Stimulated activated CD8-positive, alpha-beta memory T cell treated with anti-CD3 and anti-CD28 coated beads, Interleukin-12 subunit alpha, Interleukin-12 subunit beta, amount 100 ng/mL, for 24 hours (primary cell): ENCODE results near the gene SERPINA9.
"Not testable (repeated sequence)": the region's sequence is repeated elsewhere in the genome, so short reads cannot be mapped to it uniquely, and the experiment has no call there.

ENCODE experiments used
- DNase-seq: peaks from one replicate; pipeline ENCODE4 v3.0.0-alpha.2; 2020; ENCODE audit errors: extremely low read depth

The SERPINA9 gene

DNA sequence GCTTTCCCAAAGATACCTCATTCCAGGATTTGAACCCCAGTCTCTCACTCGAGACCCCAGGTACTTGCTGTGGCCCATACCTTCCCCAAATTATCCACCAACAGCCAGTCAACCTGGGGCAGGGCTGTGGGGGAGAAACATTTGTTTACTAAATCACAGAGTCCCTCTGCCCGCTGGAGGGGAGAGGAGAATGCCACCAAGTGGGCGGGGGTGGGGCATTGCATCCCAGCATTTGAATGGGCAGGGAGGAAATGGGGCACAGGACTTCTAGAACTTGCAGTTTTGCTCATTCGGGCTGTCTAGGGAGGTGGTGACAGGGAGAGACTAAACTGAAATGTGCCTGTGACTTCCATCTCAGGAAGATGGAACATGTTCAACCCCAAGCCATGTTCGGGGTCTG, 10.9 kb upstream of the SERPINA9 start:
- DNase-seq = no peak

DNA sequence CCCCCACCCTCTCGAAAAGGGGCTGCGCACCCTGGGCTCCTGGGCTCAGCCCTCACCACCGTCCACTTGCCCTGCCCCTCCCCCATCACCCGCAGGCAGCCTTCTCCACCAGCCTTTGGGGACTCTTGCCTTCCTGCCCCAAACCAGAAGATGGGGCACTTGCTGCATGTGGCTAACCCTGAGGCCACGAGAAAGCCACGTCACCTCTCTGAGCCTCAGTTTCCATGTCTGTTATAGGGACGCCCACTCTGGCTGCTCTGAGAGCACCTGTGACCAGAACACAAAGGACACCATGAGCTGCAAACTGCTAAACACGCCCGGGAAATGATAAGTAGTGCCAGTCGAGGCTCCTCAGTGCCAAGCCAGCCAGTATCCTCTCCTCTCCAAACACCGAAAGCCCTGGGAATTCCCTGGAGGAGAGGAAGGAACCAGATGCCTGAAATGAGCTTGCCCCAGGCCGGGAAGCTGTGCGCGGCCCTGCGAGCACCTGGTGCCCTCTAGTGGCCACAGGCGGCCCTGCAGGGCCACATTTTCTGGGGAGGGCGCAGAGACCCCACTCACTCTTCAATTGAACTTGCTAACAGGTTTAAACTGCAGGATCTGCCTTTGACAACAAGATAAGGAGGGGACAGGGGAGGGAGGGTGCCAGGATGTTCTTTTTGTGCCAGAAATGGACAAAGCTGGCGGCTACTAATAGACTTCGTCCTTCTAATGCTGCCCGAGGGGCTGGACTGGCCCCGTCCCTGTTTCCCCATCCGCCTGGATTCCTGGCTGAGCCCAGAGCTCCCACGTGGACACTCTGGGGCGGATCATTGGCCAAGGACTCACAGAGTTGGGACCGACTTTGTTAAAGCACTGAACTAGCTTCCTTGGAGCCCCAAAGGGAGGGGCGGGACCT, 10.2 kb upstream of the SERPINA9 start:
- DNase-seq = no peak

DNA sequence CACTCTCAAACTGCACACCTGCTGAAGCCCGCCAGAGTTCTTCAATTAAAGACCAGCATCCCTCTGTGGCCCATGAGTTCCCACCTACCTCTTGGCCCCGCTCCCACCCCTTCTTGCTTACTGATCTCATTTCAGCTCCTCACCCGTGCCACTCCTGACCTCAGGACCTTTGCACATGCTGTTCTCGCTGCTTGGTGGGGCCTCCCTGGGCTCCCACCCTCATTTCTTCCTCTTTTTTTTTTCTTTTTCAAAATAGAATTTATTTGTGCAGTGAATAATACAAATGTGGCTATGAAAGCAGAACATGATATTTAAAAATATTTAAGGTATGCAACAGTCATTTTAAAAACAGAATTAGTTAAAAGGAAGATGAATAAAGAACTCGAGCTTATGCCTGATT, 8.5 kb upstream of the SERPINA9 start:
- DNase-seq = no peak

DNA sequence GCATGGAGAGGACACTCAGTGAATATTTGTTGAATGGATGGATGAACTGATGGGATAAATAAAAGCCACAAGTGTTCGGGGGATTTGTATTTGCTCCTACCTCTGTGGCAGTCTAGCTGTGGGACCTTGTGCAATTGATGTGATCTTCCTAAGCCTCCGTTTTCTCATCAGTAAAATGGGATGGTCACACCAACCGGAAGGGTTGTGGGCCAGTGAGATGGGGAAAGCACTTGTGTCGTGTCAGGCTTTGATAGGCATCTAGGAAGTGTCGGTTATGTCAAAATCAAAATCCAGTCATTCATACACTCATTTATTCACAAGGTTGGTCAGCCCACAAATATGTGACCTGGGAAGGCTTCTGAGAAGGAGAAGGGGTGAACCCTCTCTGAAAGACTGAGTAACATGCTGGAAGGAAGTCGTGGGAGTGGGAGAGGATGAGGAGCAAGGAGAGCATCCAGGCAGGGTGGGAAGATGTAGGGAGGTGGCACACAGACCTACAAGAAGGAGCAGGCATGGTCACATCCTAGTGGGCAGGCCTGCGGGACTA, 7.8 kb upstream of the SERPINA9 start:
- DNase-seq = no peak

DNA sequence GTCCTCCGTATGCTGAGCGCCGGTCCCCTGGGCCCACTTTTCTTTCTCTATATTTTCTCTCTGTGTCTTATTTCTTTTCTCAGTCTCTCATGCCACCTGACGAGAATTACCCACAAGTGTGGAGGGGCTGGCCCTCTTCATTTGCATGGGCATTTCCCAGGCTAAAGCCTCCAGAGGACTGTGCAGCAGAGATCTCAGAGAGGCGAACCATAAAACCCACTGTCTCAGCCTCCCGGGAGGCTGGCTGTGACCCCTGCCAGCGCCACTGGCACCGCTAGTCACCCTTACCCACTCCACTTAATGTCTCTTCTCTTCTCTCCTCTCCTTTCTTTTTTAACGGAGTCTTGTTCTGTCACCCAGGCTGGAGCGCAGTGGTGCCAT, 7.1 kb upstream of the SERPINA9 start:
- no peak for DNase-seq

DNA sequence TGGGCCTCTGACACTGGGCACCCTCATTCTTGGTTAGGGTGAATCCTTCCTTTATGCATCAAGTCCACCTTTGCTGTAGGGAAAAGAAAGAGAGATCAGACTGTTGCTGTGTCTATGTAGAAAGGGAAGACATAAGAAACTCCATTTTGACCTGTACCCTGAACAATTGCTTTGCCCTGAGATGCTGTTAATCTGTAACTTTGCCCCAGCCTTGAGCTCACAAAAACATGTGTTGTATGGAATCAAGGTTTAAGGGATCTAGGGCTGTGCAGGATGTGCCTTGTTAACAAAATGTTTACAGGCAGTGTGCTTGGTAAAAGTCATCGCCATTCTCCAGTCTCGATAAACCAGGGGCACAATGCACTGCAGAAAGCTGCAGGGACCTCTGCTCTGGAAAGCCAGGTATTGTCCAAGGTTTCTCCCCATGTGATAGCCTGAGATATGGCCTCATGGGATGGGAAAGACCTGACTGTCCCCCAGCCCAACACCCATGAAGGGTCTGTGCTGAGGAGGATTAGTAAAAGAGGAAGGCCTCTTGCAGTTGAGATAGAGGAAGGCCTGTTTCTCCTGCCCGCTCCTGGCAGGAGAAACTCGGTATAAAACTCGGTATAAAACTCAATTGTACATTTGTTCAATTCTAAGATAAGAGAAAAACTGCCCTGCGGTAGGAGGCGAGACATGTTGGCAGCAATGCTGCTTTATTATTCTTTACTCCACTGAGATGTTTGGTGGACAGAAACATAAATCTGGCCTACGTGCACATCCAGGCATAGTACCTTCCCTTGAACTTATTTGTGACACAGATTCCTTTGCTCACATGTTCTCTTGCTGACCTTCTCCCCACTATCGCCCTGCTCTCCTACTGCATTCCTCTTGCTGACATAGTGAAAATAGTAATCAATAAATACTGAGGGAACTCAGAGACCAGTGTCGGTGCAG, 6.4 kb upstream of the SERPINA9 start:
- not testable (repeated sequence) for DNase-seq

DNA sequence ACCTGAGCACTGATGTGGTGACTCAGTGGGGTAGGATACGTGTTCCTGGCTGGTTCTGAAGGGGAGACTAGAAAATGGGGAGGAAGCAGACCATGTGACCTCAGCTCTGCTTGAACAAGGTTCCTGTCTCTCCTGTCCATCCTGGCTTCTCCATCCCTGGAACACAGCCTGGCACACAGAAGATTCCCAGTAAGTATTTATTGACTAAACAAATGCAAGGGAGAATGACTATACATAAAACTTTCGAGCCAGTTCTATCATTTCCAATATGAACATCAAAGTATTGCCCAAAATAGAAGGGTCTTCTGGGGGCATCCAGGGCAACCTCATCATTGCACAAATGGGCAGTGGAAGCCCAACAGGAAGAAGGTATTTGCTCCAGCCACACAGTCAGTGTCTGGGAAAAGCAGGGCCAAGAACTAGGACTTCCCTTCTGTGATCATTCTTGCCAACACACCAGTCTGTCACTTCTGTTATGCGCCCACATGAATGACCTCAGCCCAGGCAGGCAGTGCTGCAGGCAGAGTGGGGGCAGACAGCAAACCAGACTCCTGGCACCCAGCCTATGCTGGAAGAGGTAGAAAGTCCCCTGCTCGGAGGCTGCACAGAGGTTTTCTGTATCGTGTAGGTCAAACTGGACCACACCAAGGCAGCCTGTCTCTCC, 5.6 kb upstream of the SERPINA9 start:
- DNase-seq = no peak

DNA sequence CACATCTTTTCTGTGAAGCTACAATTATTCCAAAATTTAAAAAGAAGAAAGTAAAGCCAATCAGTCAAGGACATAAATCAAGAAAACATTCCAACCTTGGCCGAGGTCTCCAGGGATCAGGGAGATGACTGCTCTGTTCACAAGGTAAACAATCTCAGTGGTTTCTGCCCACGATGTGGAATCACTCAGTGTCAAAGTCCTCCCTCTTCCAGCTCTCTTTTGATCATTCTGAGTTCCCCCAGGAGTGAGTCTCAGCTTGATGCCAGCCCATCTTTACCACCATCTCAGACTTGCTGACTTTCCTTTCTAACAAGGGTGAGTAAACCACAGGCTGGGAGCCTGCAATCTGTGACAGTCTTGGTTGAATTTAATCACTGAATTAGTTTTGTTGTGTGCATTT, 4.8 kb upstream of the SERPINA9 start:
- DNase-seq = no peak

DNA sequence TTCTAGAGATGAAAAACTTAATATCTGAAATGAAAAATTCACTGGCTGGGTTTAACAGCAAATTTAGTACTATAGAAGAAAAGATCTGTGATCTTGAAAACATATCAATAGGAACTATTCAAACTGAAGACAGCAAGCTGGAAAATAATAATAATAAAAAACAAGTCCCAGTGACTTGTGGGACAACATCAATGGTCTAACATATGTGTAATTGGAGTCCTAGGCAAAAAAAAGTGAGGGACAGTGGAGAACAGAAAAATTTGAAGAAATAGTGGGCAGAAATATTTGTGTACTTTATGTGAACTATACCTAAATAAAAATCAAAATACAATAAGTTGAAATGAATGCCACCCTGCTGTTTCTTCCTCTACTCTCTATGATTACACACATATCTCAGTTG, 2.4 kb upstream of the SERPINA9 start:
- DNase-seq = no peak

DNA sequence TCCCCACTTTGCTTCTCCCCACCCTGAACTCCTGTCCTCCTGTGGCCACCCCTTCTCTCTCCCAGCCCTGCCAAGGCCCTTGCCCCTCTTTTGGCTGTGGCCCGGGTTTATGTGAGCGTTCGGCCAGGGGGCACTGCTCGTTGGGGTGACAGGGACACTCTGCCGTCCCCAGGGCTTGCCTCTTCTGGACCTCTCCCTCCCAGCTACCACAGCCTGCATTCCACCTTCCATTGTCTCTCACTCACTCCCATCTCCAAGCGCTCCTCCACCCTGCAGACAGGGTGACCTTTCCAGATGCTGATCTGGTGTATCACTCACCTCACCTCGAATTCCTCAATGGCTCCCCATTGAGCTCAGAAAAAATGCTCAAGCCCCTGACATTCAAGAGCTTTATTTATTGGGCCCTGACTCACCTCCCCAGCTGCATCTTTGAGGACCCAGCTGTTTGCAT, 1.4 kb downstream of the SERPINA9 start:
- no peak for DNase-seq

DNA sequence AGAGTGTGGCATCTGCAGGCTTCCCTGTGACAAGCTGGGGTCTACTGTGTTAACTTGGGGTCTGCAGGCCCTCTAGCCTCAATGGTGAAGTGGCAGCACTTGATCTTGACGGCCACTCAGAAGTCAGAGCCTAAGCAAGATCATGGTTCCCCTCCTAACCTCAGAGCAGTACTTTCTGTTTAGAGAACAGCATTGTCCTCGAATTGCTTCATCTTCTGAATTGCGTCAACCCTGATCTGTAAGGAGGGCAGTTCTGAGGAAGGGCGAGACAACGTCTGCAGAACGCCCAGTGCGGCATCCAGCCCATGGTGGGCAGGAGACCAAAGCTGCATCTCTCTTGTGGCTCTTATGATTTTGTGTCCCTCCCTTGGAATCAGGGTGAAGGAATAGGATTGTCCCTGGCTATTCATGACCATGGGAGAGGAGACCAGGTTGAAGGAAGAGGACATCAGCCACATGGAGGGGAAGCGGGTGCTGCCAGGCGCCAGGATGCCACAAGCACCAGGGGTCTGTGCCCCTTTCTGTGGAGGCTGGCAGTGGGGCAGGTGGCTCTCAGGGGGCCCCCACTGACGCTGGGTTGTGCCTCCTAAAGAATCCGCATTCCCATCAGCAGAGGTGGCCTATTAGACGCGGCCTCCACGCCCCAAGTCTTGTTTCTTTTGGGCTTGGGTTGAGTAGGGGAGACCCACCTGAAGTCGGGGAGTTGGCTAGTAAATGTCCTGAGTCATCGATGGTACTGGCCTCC, 2.2 kb downstream of the SERPINA9 start:
- DNase-seq = no peak

DNA sequence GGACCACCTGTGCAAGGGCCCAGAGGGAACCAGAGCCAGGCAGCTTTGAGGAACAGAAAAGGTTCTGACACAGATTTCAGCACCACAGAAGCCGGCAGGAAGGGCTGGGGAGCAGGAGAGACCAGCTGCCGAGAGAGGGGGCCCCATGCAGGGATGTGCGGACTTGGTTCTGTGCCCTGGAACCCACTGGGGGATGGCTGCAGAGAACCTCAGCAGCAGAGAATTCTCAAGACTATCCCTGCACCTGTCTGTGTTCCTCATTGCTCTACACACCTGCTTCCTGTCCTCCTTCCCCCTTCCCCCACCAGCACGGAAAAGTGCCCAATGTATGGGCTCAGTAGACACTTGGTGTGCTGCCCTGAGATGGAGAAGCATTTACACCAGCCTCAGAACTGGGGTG, 3.2 kb downstream of the SERPINA9 start:
- no peak for DNase-seq

DNA sequence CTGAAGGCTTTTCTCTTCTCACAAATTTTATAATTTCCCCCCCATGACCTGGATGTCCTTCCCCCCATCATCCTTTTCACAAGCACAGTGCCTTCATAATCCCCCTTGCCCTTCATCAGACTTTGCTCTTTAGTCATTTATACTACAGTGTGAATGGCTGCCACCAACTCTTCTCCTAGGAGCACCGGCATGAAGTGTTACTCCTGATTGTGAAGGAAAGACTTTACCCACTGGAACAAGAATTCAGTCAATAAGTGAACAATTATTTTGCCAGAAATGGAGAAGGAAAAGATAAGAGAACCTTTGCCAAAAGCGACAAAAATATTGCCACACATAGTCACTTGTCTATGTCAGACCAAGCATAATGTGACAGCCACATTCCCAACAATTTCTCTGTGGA, 5.0 kb downstream of the SERPINA9 start:
- DNase-seq = no peak

DNA sequence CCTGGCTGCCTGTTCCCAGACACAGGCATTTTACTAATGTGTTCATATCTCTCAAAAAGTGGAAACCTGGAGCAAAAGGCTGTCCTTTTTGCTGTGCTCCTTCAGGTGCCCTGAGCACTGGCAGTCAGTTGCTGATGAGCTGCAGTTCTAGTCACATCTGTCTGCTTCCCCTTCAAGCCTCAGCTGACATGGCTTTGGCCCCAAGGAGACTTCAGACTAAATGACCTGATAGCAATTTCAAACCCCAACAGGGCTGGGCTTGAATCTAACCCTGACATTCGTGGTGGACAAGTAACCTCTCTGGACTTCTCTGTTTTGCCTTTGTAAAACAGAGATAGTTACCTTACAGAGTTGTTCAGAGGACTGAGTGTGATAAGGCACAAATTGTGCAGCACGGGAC, 5.7 kb downstream of the SERPINA9 start:
- DNase-seq = no peak

DNA sequence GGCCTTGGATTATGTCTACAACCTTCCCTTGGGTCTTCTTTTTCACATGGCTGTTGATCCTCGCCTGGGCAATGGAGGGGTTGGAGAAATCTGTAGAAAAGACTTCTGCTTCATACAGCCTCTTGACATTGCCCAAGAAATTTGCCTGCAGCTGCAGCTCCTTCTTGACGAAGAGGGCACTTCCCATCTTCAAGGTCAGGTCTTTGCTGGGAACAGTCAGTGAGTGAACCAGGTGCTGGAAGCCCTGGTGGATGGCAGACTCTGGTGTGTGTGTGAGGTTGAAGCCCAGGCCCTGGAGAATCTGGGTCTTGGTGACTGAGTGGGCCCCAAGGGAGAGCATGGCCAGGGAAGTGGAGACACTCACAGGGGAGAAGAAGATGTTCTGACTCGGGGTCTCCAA, 6.7 kb downstream of the SERPINA9 start:
- no peak for DNase-seq

DNA sequence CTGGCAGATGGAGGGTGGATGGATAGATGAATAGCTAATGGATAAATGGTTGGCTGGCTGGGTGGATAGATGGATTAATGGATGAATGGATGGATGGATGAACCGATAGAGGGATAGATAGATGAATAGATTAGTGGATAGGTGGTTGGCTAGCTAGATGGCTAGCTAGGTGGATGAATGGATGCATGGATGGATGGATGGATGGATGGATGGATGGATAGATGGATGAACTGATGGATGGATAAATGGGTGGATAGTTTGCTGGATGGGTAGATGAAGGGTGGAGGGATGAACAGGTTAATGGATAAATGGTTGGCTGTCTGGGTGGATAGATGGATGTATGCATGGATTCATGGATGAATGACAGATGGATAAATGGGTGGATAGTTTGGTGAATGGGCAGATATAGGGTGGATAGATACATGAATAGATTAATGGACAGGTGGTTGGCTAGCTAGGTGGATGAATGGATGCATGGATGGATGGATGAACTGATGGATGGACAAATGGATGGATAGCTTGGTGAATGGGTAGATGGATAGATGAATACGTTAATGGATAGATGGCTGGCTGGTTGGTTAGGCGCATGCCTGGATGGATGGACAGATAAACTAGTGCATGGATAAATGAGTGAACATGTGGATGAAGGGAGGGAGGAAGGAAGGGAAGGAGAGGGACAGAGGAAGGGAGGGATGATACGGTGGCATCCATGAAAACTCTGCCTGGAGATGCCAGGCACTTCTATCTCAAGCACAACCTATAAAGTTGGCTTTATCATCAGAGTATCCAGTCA, 8.1 kb downstream of the SERPINA9 start:
- DNase-seq = no peak

DNA sequence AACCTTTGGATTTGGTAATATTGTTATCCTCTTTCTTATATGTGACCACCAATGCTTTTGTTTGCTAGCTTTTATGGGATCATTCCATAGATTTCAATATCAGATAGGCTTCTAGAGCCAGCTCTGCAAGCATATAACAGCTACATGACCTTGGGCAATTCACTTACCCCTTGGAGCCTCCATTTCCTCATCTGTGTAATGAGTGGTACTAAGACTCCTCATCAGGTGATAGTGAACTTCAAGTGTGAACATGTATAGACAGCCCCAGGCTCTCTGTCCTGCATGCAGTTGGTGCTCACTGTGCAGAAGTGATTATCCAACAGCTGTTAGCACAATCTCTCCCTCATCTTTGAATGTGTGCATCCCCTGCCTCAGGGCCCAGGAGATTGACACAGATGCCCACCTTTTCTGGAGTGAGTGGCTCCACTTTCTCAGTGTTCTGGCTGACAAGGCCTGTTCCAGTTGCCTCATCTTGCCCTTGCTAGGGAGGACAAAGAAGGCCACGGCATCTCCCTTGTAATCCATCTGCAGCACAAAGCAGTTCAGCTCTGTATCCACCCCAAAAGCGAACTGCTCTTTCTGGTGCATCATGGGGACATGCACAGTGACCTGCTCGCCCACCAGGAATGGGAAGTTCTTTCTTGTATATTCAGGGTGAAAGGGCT, 9.2 kb downstream of the SERPINA9 start:
- no peak for DNase-seq

DNA sequence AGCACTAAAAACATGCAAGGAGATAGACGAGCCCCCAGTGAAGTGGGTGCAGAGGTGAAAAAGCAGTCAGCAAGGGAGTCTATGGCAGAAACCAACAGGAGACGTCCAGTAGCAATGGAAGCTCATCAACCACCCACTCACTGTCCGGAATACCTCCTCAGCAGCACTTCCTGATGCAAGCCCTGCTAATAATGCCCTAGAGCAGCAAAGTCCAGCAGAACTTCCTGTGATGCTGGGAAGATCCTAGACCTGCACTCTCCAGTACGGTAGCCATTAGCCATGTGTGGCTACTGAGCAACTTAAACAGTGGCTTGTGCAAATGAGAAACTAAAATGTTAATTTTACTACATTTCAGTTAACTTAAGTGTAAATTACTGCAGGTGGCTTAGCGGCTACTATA, 11.0 kb downstream of the SERPINA9 start:
- DNase-seq = no peak

DNA sequence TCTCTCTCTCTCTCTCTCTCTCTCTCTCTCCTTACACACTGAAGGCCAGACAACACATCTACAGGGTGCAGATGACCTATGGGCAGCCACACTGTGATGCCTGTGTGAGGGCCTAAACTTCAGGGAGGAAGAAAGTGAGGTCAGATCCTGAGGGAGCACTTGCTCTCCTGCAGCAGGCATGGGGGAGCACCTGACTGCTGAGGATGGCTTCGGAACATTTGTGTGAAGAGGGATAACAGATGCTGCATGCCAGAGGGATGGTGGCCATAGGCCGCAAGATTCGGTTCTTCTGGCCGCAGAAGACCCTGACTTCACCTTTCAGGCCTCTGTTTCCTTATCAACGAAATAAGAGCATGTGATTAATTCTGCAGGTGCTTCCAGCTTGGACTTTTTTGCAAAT, 11.7 kb downstream of the SERPINA9 start:
- DNase-seq = no peak
